Activated naive CD4-positive, alpha-beta T cell (primary cell): ENCODE data around the gene HERC3.

Experiments used
- DNase-seq, 4 experiments: peaks; one replicate each; lab custom pipeline; 2025; lab: John Stamatoyannopoulos, UW

Gene HERC3

GRCh38 chr4:88591787-88592599, at the start of gene HERC3:
HERC3 (plus strand) TSS chr4:88592480; CDS start chr4:88605824, 13,344 bp downstream.
- peak; percentile 65 to 89 (median 76) for DNase-seq

GRCh38 chr4:88549815-88550214, 42.5 kb upstream of the HERC3 start:
- DNase-seq, result no peak

- no peak for DNase-seq
Observed at GRCh38 chr4:88567591-88567990, 24.7 kb upstream of the HERC3 start.

- no peak for DNase-seq
Observed at GRCh38 chr4:88570001-88570400, 22.3 kb upstream of the HERC3 start.

- no peak for DNase-seq
Observed at GRCh38 chr4:88573276-88573980, 18.9 kb upstream of the HERC3 start.

GRCh38 chr4:88573995-88574394, 18.3 kb upstream of the HERC3 start:
- DNase-seq, result no peak

GRCh38 chr4:88575186-88575585, 17.1 kb upstream of the HERC3 start:
- DNase-seq, result no peak

GRCh38 chr4:88582493-88582892, 9.8 kb upstream of the HERC3 start:
- no peak for DNase-seq

- DNase-seq, result no peak
Observed at GRCh38 chr4:88583631-88584470, 8.4 kb upstream of the HERC3 start.

- DNase-seq, result no peak
Observed at GRCh38 chr4:88584471-88584900, 7.8 kb upstream of the HERC3 start.

- no peak for DNase-seq
Observed at GRCh38 chr4:88585917-88586316, 6.4 kb upstream of the HERC3 start.

GRCh38 chr4:88587306-88587705, 5.0 kb upstream of the HERC3 start:
- DNase-seq, result no peak

GRCh38 chr4:88592600-88593448, 544 bp downstream of the HERC3 start:
- peak; percentile 42 to 75 (median 56) for DNase-seq

GRCh38 chr4:88597970-88598660, 5.8 kb downstream of the HERC3 start:
- no peak for DNase-seq

- DNase-seq, result no peak
Observed at GRCh38 chr4:88599298-88599697, 7.0 kb downstream of the HERC3 start.

- no peak for DNase-seq
Observed at GRCh38 chr4:88599714-88600113, 7.4 kb downstream of the HERC3 start.

GRCh38 chr4:88600176-88600838, 8.0 kb downstream of the HERC3 start:
- no peak for DNase-seq

GRCh38 chr4:88604978-88605678, 12.8 kb downstream of the HERC3 start:
- no peak for DNase-seq

- no peak for DNase-seq
Observed at GRCh38 chr4:88605736-88606135, 13.5 kb downstream of the HERC3 start.

GRCh38 chr4:88606832-88607231, 14.6 kb downstream of the HERC3 start:
- no peak for DNase-seq
